Activated CD4-positive, alpha-beta T cell treated with anti-CD3 and anti-CD28 coated beads for 24 hours (primary cell): Measurements from ENCODE around the gene DNAJC6.
"Not testable (repeated sequence)": the region's sequence is repeated elsewhere in the genome, so short reads cannot be mapped to it uniquely, and the experiment has no call there.

Experiments used
- DNase-seq, 2 donors: peaks; one replicate each; pipeline ENCODE4 v3.0.0-alpha.2; 2020; ENCODE audit warnings: low read depth in 2 of 2

The DNAJC6 gene

GRCh38 chr1:65429078-65429477 is 119.7 kb downstream of the DNAJC6 start:
- no peak for DNase-seq

- no peak for DNase-seq
Measured at GRCh38 chr1:65429806-65430205, 120.5 kb downstream of the DNAJC6 start.

- no peak for DNase-seq
Measured at GRCh38 chr1:65431111-65431705, 121.9 kb downstream of the DNAJC6 start.

- DNase-seq, result no peak
Measured at GRCh38 chr1:65432918-65433317, 123.6 kb downstream of the DNAJC6 start.

- no peak for DNase-seq
Measured at GRCh38 chr1:65434255-65434654, 124.9 kb downstream of the DNAJC6 start.

GRCh38 chr1:65434760-65435159 is 125.4 kb downstream of the DNAJC6 start:
- no peak for DNase-seq

GRCh38 chr1:65435987-65436386 is 126.6 kb downstream of the DNAJC6 start:
- DNase-seq, result no peak

- no peak for DNase-seq
Measured at GRCh38 chr1:65437616-65438015, 128.3 kb downstream of the DNAJC6 start.

GRCh38 chr1:65440322-65440900 is 131.1 kb downstream of the DNAJC6 start:
- DNase-seq, result no peak

- DNase-seq, result no peak
Measured at GRCh38 chr1:65440915-65441314, 131.6 kb downstream of the DNAJC6 start.

GRCh38 chr1:65441464-65441863 is 132.1 kb downstream of the DNAJC6 start:
- no peak for DNase-seq

GRCh38 chr1:65442442-65442841 is 133.1 kb downstream of the DNAJC6 start:
- no peak for DNase-seq

GRCh38 chr1:65443647-65444046 is 134.3 kb downstream of the DNAJC6 start:
- DNase-seq, result no peak

GRCh38 chr1:65444128-65444640 is 134.8 kb downstream of the DNAJC6 start:
- no peak for DNase-seq

- no peak for DNase-seq
Measured at GRCh38 chr1:65445837-65446236, 136.5 kb downstream of the DNAJC6 start.

- DNase-seq, result no peak
Measured at GRCh38 chr1:65449214-65449823, 140.0 kb downstream of the DNAJC6 start.

- DNase-seq, result not testable (repeated sequence)
Measured at GRCh38 chr1:65455678-65456077, 146.3 kb downstream of the DNAJC6 start.

- no peak for DNase-seq
Measured at GRCh38 chr1:65456481-65456880, 147.1 kb downstream of the DNAJC6 start.

GRCh38 chr1:65457868-65458267 is 148.5 kb downstream of the DNAJC6 start:
- DNase-seq, result no peak

- no peak for DNase-seq
Measured at GRCh38 chr1:65458730-65459396, 149.5 kb downstream of the DNAJC6 start.

GRCh38 chr1:65459397-65459768 is 150.0 kb downstream of the DNAJC6 start:
- DNase-seq, result no peak
